H1 (cell line): ENCODE measurements around the gene BCLAF3. TPM values are rescaled to one million over a fixed set of nuclear protein-coding genes. Genes with fewer than 3 reads are reported as not detected.
A peak's percentile ranks its signal among the peaks of the same experiment; 100 is the strongest.

Source experiments
- CTCF ChIA-PET: fragments of 300-600 bp; sonication (Branson Sonifier 250); formaldehyde crosslinking; loops from one replicate; lab custom pipeline; 2021; ENCODE audit not compliant: partially characterized antibody; lab: Charles Lee
- POLR2A ChIA-PET: fragments of 300-600 bp; sonication (Branson Sonifier 250); formaldehyde crosslinking; loops from one replicate; lab custom pipeline; 2021; ENCODE audit warnings: inconsistent platforms; ENCODE audit not compliant: partially characterized antibody; lab: Charles Lee
- DNase-seq, 2 experiments: peaks; one replicate each; pipeline versions ENCODE4 v3.0.0 to v3.0.0-alpha.2; 2010 to 2022; ENCODE audit warnings: low spot score in 2 of 2, low read depth in 1 of 2, mixed read lengths in 1 of 2
- FAIRE-seq: peaks from 2 replicates; lab custom pipeline; 2011; peaks lifted over from hg19 to GRCh38; lab: Jason Lieb, UNC
- H2AFZ ChIP-seq: 2 replicates; pipeline ENCODE4 v1.8.1; 2012; ENCODE audit warnings: low read length, inconsistent platforms
- H2AK5ac ChIP-seq: 2 replicates; pipeline ENCODE4 v1.6.1; 2013; ENCODE audit warnings: low read depth, low read length
- H2BK120ac ChIP-seq: replicated peaks from 2 replicates; pipeline ENCODE3; 2013; ENCODE audit warnings: low read depth, low read length, inconsistent platforms
- H2BK12ac ChIP-seq: 2 replicates; pipeline ENCODE4 v1.6.1; 2013; ENCODE audit warnings: low read depth, low read length
- H2BK15ac ChIP-seq: 2 replicates; pipeline ENCODE4 v1.6.1; 2013; ENCODE audit warnings: low read length
- H2BK20ac ChIP-seq: 2 replicates; pipeline ENCODE4 v1.6.1; 2013; ENCODE audit warnings: low read length
- H2BK5ac ChIP-seq: 2 replicates; pipeline ENCODE4 v1.6.1; 2013; ENCODE audit warnings: low read depth, low read length
- H3K14ac ChIP-seq: 2 replicates; pipeline ENCODE4 v1.6.1; 2013; ENCODE audit warnings: inconsistent platforms; ENCODE audit not compliant: insufficient read length
- H3K18ac ChIP-seq: 2 replicates; pipeline ENCODE4 v1.6.1; 2013; ENCODE audit warnings: low read length; ENCODE audit errors: extremely low read depth
- H3K23ac ChIP-seq: 2 replicates; pipeline ENCODE4 v1.6.1; 2013; ENCODE audit warnings: inconsistent platforms; ENCODE audit not compliant: insufficient read length
- H3K23me2 ChIP-seq: 2 replicates; pipeline ENCODE4 v1.6.1; 2013; ENCODE audit warnings: low read depth, low read length
- H3K27ac ChIP-seq: 2 replicates; pipeline ENCODE4 v1.6.1; 2011; ENCODE audit warnings: low read depth, low read length, inconsistent platforms
- H3K27me3 ChIP-seq, 4 experiments: replicated peaks in 1 of 4; 1 replicate in 1 of 4; 2 replicates in 3 of 4; pipeline versions ENCODE4 v1.6.1 to v1.8.1; 2011 to 2013; ENCODE audit warnings: low read length in 3 of 4, mild to moderate bottlenecking in 3 of 4, inconsistent platforms in 2 of 4, mixed read lengths in 2 of 4, moderate library complexity in 1 of 4; ENCODE audit not compliant: control insufficient read depth in 3 of 4, insufficient read depth in 3 of 4; ENCODE audit errors: extremely low read depth in 1 of 4
- H3K36me3 ChIP-seq, 4 experiments: 2 replicates each; pipeline versions ENCODE4 v1.6.1 to v1.8.1; 2011 to 2013; ENCODE audit warnings: mild to moderate bottlenecking in 4 of 4, low read length in 3 of 4, moderate library complexity in 2 of 4, control low read depth in 1 of 4, inconsistent platforms in 1 of 4; ENCODE audit not compliant: insufficient read depth in 4 of 4, control insufficient read depth in 2 of 4
- H3K4ac ChIP-seq: replicated peaks from 2 replicates; pipeline ENCODE3; 2013; ENCODE audit warnings: low read length, low read depth, mixed read lengths, inconsistent platforms; ENCODE audit not compliant: insufficient read length
- H3K4me1 ChIP-seq, 4 experiments: replicated peaks in 1 of 4; 1 replicate in 1 of 4; 2 replicates in 3 of 4; pipeline versions ENCODE4 v1.6.1 to v1.8.1; 2011 to 2013; ENCODE audit warnings: low read length in 3 of 4, inconsistent platforms in 2 of 4, mixed read lengths in 1 of 4; ENCODE audit not compliant: insufficient read depth in 4 of 4, control insufficient read depth in 3 of 4
- H3K4me2 ChIP-seq, 2 experiments: 2 replicates each; pipeline versions ENCODE4 v1.6.1 to v1.8.1; 2011 to 2013; ENCODE audit warnings: low read depth in 2 of 2, low read length in 2 of 2, control low read depth in 1 of 2, inconsistent platforms in 1 of 2, mild to moderate bottlenecking in 1 of 2; ENCODE audit not compliant: insufficient read depth in 1 of 2
- H3K4me3 ChIP-seq, 4 experiments: fragments of 200-600, 300-600 bp in 1 of 4; sonication (generic), shearing (Covaris generic), sonication (Bioruptor Twin) in 1 of 4; 2 replicates each; pipeline versions ENCODE4 v1.5.1 to v1.8.1; 2011 to 2016; ENCODE audit warnings: low read length in 4 of 4, low read depth in 3 of 4, control low read depth in 2 of 4, inconsistent platforms in 2 of 4, mild to moderate bottlenecking in 2 of 4, mixed read lengths in 1 of 4, moderate library complexity in 1 of 4; ENCODE audit not compliant: insufficient read depth in 2 of 4; ENCODE audit errors: extremely low read depth in 1 of 4
- H3K56ac ChIP-seq: replicated peaks from 2 replicates; pipeline ENCODE3; 2013; ENCODE audit warnings: low read depth, mild to moderate bottlenecking, mixed read lengths, low read length, inconsistent platforms; ENCODE audit not compliant: insufficient read length
- H3K79me1 ChIP-seq: 2 replicates; pipeline ENCODE4 v1.6.1; 2013; ENCODE audit warnings: low read depth, low read length, control low read depth
- H3K79me2 ChIP-seq, 2 experiments: 2 replicates each; pipeline versions ENCODE4 v1.6.1 to v1.8.1; 2012 to 2013; ENCODE audit warnings: low read length in 2 of 2, mild to moderate bottlenecking in 2 of 2, inconsistent platforms in 1 of 2; ENCODE audit not compliant: insufficient read depth in 2 of 2, control insufficient read depth in 1 of 2
- H3K9ac ChIP-seq, 4 experiments: replicated peaks in 1 of 4; 1 replicate in 1 of 4; 2 replicates in 3 of 4; pipeline versions ENCODE4 v1.6.1 to v1.8.1; 2011 to 2013; ENCODE audit warnings: low read depth in 3 of 4, low read length in 3 of 4, control low read depth in 2 of 4, mild to moderate bottlenecking in 2 of 4, moderate library complexity in 2 of 4, inconsistent platforms in 1 of 4; ENCODE audit errors: extremely low read depth in 1 of 4
- H3K9me3 ChIP-seq, 2 experiments: 2 replicates each; pipeline versions ENCODE4 v1.6.1 to v1.8.1; 2012 to 2013; ENCODE audit warnings: mild to moderate bottlenecking in 2 of 2, moderate library complexity in 2 of 2, control low read depth in 1 of 2, inconsistent platforms in 1 of 2, low read depth in 1 of 2, low read length in 1 of 2, mixed read lengths in 1 of 2; ENCODE audit not compliant: insufficient read depth in 2 of 2
- H4K20me1 ChIP-seq, 2 experiments: replicated peaks in 1 of 2; 2 replicates each; pipeline versions ENCODE3 to v1.8.1; 2011 to 2013; ENCODE audit warnings: inconsistent platforms in 2 of 2, low read length in 2 of 2, mild to moderate bottlenecking in 1 of 2; ENCODE audit not compliant: insufficient read depth in 2 of 2, control insufficient read depth in 1 of 2
- H4K5ac ChIP-seq: 2 replicates; pipeline ENCODE4 v1.6.1; 2013; ENCODE audit warnings: low read length, low read depth, mixed read lengths, inconsistent platforms; ENCODE audit not compliant: insufficient read length
- H4K8ac ChIP-seq: 2 replicates; pipeline ENCODE4 v1.8.0; 2013; ENCODE audit warnings: mild to moderate bottlenecking, moderate library complexity, low read length, inconsistent platforms; ENCODE audit not compliant: insufficient read depth; ENCODE audit errors: extremely low read depth
- H4K91ac ChIP-seq: replicated peaks from 2 replicates; pipeline ENCODE3; 2013; ENCODE audit warnings: low read length, mixed read lengths, inconsistent platforms; ENCODE audit not compliant: insufficient read length
- WGBS, 2 experiments: shearing (Covaris generic) in 1 of 2; methylation state at CpG; one replicate each; pipeline versions ENCODE4 v1.1.6 to v1.1.7; 2013 to 2015; ENCODE audit warnings: low lambda C conversion rate in 2 of 2, mixed read lengths in 2 of 2, inconsistent platforms in 1 of 2, low coverage in 1 of 2, missing lambda C conversion rate in 1 of 2; ENCODE audit not compliant: insufficient replicate concordance in 2 of 2, insufficient coverage in 1 of 2, insufficient read length in 1 of 2; ENCODE audit errors: extremely low coverage in 1 of 2, missing lambda C conversion rate in 1 of 2; 5-methylcytosine and 5-hydroxymethylcytosine counted together
- polyA plus RNA-seq, 7 experiments: library from polyadenylated mRNA; depleted of rRNA in 3 of 7; stranded (reverse) in 5 of 7; unstranded in 2 of 7; fragments of >200 nt in 5 of 7; fragments of 200-250 nt in 2 of 7; gene quantifications; 1 replicate in 5 of 7; 2 replicates in 1 of 7; 4 replicates in 1 of 7; pipeline versions ENCODE4 v1.2.1 to v1.2.3, GENCODE V29; 2011 to 2013; ENCODE audit warnings: missing spikeins in 2 of 7, mixed read lengths in 2 of 7
- total RNA-seq: library from RNA; stranded (reverse); fragmentation: NEBNext Ultra II Directional; extraction: Animal tissue kit (Norgen Biotek cat#: 25700); gene quantifications from 2 replicates; pipeline ENCODE4 v1.2.1, GENCODE V29; 2021

BCLAF3 gene
- total and polyA plus RNA-seq, 2 of the 8 experiments (the other 6 are each of a cell fraction or from before 2014, with no cell fraction given), result 1.3 to 9.0 TPM

DNA sequence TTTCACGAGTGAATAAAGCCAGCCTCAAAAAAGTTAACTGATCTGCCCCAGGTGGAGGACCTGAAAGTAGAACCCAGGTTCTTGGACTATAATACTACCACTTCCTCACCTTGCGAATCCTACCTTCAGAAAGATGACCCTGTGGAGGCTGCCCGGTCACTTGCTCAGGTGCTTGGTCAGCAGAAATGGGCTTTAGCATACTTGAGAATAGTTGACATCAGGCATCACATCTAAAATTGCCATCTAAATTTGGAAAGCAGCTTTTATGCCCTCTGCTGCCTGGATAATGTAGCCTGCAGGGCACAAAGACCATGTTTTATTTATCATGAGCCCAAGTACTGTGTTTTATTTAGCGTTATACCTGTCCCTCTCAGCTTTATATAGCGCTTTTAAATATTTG is 3.0 kb downstream of the BCLAF3 start:
- FAIRE-seq (no peak), DNase-seq (no peak)
- ChIA-PET CTCF (interaction anchor here (1.0 to 1.5 kb wide), 2 partner anchors 83 to 84 kb away, joined by 3 read pairs; no protein-coding TSS in a partner anchor), POLR2A (no interaction called here)
- Histone ChIP-seq H3K9me3 (no peaks in the 10 kb centered on the region), H3K27ac (no peak overlapping the region), H2BK15ac (no peak overlapping the region), H2BK12ac (no peak overlapping the region), H4K20me1 (no peaks in the 10 kb centered on the region), H3K23me2 (no peaks in the 10 kb centered on the region; the same call in 1 of the 2 replicates), H2AFZ (no peak overlapping the region), H4K91ac (no peak overlapping the region), H3K79me1 (no peaks in the 10 kb centered on the region), H2BK5ac (no peak overlapping the region), H2AK5ac (no peak overlapping the region), H4K5ac (no peak overlapping the region), H3K27me3 (no peaks in the 10 kb centered on the region), H3K4me1 (no peaks in the 10 kb centered on the region), H3K14ac (no peak overlapping the region), H3K4me3 (no peak overlapping the region), H3K18ac (no peak overlapping the region), H3K56ac (no peak overlapping the region), H3K36me3 (no peaks in the 10 kb centered on the region), H3K4ac (no peak overlapping the region), H3K79me2 (peaks cover 0 to 17% of the 10 kb centered on the region in 2 experiments; a peak in 2 of 4 replicates), H3K4me2 (no peak overlapping the region), H3K23ac (no peak overlapping the region), H2BK120ac (no peak overlapping the region), H4K8ac (no peak overlapping the region), H2BK20ac (no peak overlapping the region), H3K9ac (peak overlapping the region in 1 of 4 experiments; percentile 30; a peak in 2 of 7 replicates)
- 97% methylated on average over 5 of the region's 5 CpGs; no CpG with 5 or more reads in 1 of the 2 experiments for WGBS, 2 experiments
